ENCODE results near the gene DHRS3. TPM values are rescaled to one million over a fixed set of nuclear protein-coding genes. Genes with fewer than 3 reads are reported as not detected.
"Not testable (repeated sequence)": the region's sequence is repeated elsewhere in the genome, so short reads cannot be mapped to it uniquely, and the experiment has no call there.

Gene DHRS3
- total and polyA plus RNA-seq, 2 of the 13 experiments (the other 11 are each of a cell fraction or from before 2014, with no cell fraction given): 48.5 to 90.5 TPM

GRCh38 chr1:12657885-12658512 is 40.0 kb upstream of the DHRS3 start:
- not testable (repeated sequence) for H3K9ac ChIP-seq (ENCODE audit: insufficient read depth, low read depth, low read length); H3K4me3 ChIP-seq (replicated peaks in 1 of 3; ENCODE audit: insufficient read depth in 1 of 3, low read depth in 2 of 3, low read length in 3 of 3); H2AFZ ChIP-seq (ENCODE audit: low read length); H4K20me1 ChIP-seq (ENCODE audit: insufficient read depth, low read length); BruUV-seq (replicated peaks); H3K36me3 ChIP-seq (replicated peaks in 1 of 2; ENCODE audit: control insufficient read depth in 1 of 2, insufficient read depth in 2 of 2, low read length in 2 of 2); ATAC-seq; FAIRE-seq; H3K9me3 ChIP-seq (ENCODE audit: low read length); H3K27ac ChIP-seq (ENCODE audit: extremely low read length, insufficient read depth, low read length); H3K4me2 ChIP-seq (ENCODE audit: low read depth, low read length); H3K79me2 ChIP-seq (ENCODE audit: insufficient read depth, low read length); DNase-seq (ENCODE audit: low spot score); H3K27me3 ChIP-seq (ENCODE audit: control insufficient read depth in 1 of 2, insufficient read depth in 2 of 2, low read length in 2 of 2)
- peaks cover 21% of the 10 kb centered on the region for H3K4me1 ChIP-seq (ENCODE audit: insufficient read depth, low read length)
- intact Hi-C loops (cut with micrococcal nuclease; ENCODE audit: unreplicated experiment) (loop anchor here (2.0 kb wide), 1 partner anchor 343 kb away; no protein-coding TSS in a partner anchor), in situ Hi-C loops (cut with HindIII; ENCODE audit: extremely low pct_ligation_motif_present, low pct_unique_long_range_greater_than_20kb) (loop anchor here (5.0 to 25.0 kb wide), 3 partner anchors 346 to 546 kb away; no protein-coding TSS in a partner anchor)
- TF ChIP-seq ZNF512 (CRISPR knock-in tag; IDR thresholded peaks at IDR 0.05): peak; percentile 83; the same call in 1 of the 2 replicates
- CTCF ChIA-PET (ENCODE audit: low intra/inter-chr PET ratio, low total read pairs): interaction anchor here (0.7 to 3.1 kb wide), 4 partner anchors 344 to 428 kb away, joined by 3 to 25 read pairs (median 17); partner anchors contain the start of gene VPS13D
- WGBS (ENCODE audit: low lambda C conversion rate): 64% methylated on average over 9 of the region's 9 CpGs
- POLR2A ChIA-PET: interaction anchor here (1.9 kb wide), 1 partner anchor 39 kb away, joined by 6 read pairs; no protein-coding TSS in a partner anchor

- CTCF ChIA-PET (ENCODE audit: low intra/inter-chr PET ratio, low total read pairs): interaction anchor here (3.1 kb wide), 1 partner anchor 343 kb away, joined by 25 read pairs; no protein-coding TSS in a partner anchor
- no peak for TF ChIP-seq ZNF703 (CRISPR knock-in tag; IDR thresholded peaks at IDR 0.05; ENCODE audit: borderline replicate concordance)
- no peak for TF ChIP-seq GATA4 (IDR thresholded peaks at IDR 0.05; ENCODE audit: borderline replicate concordance, low read depth)
- TF ChIP-seq XRCC5 (optimal IDR thresholded peaks at IDR 0.05; ENCODE audit: low read length): no peak
- TF ChIP-seq THAP8 (CRISPR knock-in tag; IDR thresholded peaks at IDR 0.05; ENCODE audit: borderline replicate concordance): no peak
- no peak for TF ChIP-seq ZNF883 (CRISPR knock-in tag; IDR thresholded peaks at IDR 0.05; ENCODE audit: not compliant biosample characterization)
- TF ChIP-seq U2AF2 (IDR thresholded peaks at IDR 0.05; ENCODE audit: low read depth, low read length): no peak
- no peak for TF ChIP-seq DMAP1 (CRISPR knock-in tag; IDR thresholded peaks at IDR 0.05)
- TF ChIP-seq ZNF362 (CRISPR knock-in tag; IDR thresholded peaks at IDR 0.05; ENCODE audit: borderline replicate concordance): no peak
- no peak for TF ChIP-seq FOXC1 (CRISPR knock-in tag; IDR thresholded peaks at IDR 0.05; ENCODE audit: borderline replicate concordance)
- no peak for TF ChIP-seq MEIS1 (CRISPR knock-in tag; IDR thresholded peaks at IDR 0.05; ENCODE audit: borderline replicate concordance)
- no peak for TF ChIP-seq SMAD3 (CRISPR knock-in tag; IDR thresholded peaks at IDR 0.05)
These were observed 39.3 kb upstream of the DHRS3 start for GRCh38 chr1:12657060-12657884.

More at GRCh38 chr1:12657060-12657884, 39.3 kb upstream of the DHRS3 start:
- intact Hi-C loops (cut with micrococcal nuclease; ENCODE audit: unreplicated experiment) (no loop called here), in situ Hi-C loops (cut with HindIII; ENCODE audit: extremely low pct_ligation_motif_present, low pct_unique_long_range_greater_than_20kb) (loop anchor here (5.0 to 25.0 kb wide), 3 partner anchors 345 to 545 kb away; no protein-coding TSS in a partner anchor)
- no peaks in the 10 kb centered on the region for H3K9me3 ChIP-seq (ENCODE audit: low read length)
- ATAC-seq: no peak
- peaks cover 2 to 12% of the 10 kb centered on the region in 2 experiments; a peak in 2 of 5 replicates for H3K27me3 ChIP-seq (ENCODE audit: control insufficient read depth in 1 of 2, insufficient read depth in 2 of 2, low read length in 2 of 2)
- H3K36me3 ChIP-seq (replicated peaks in 1 of 2; ENCODE audit: control insufficient read depth in 1 of 2, insufficient read depth in 2 of 2, low read length in 2 of 2): no peaks in the 10 kb centered on the region
- no peak overlapping the region for H3K4me3 ChIP-seq (replicated peaks in 1 of 3; ENCODE audit: insufficient read depth in 1 of 3, low read depth in 2 of 3, low read length in 3 of 3)
- no peaks in the 10 kb centered on the region for H3K79me2 ChIP-seq (ENCODE audit: insufficient read depth, low read length)
- H3K9ac ChIP-seq (ENCODE audit: insufficient read depth, low read depth, low read length): no peak overlapping the region
- no TSS peak for BruUV-seq (replicated peaks)
- H3K4me1 ChIP-seq (ENCODE audit: insufficient read depth, low read length): peaks cover 21% of the 10 kb centered on the region
- POLR2A ChIA-PET: interaction anchor here (1.9 kb wide), 1 partner anchor 38 kb away, joined by 6 read pairs; no protein-coding TSS in a partner anchor
- WGBS (ENCODE audit: low lambda C conversion rate): 77% methylated on average over 13 of the region's 13 CpGs
- H3K4me2 ChIP-seq (ENCODE audit: low read depth, low read length): no peak overlapping the region
- no peak for DNase-seq (ENCODE audit: low spot score)
- H3K27ac ChIP-seq (ENCODE audit: extremely low read length, insufficient read depth, low read length): no peak overlapping the region
- H2AFZ ChIP-seq (ENCODE audit: low read length): no peak overlapping the region
- H4K20me1 ChIP-seq (ENCODE audit: insufficient read depth, low read length): no peaks in the 10 kb centered on the region
- no peak for FAIRE-seq
